ENCODE data around the gene AGMO. TPM values are rescaled to one million over a fixed set of nuclear protein-coding genes. Genes with fewer than 3 reads are reported as not detected.
A peak's percentile ranks its signal among the peaks of the same experiment; 100 is the strongest.
"Not testable (repeated sequence)": the region's sequence is repeated elsewhere in the genome, so short reads cannot be mapped to it uniquely, and the experiment has no call there.

The AGMO gene
- total RNA-seq, 1 donor from 2014 or later = 0.05 TPM

DNA sequence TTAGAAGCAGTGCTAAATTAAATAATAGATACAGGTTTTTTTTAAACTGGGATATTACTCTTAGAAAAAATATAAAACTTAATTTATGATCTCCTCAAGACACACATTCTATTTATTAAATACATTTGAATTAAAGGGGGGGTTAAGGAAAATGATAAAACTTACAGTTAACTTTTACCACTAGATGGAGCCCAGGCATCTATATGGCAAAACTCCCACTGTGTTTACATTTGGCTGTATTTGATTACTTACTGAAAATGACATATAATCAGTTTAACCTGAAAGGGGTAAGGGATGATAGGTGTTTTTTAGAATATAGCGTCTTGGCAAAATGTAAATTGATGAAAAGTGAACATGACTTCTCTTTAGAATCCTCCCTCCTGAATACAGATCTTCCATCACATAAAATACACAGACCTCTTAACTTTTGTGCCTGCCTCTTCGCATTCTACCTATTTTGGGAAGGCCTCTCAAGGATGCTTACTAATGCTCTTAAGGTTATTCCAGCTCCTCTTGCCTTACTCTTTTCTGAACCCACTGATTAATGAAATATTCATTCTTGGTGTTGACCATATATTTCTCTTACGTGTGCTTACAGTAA is 235.7 kb downstream of the AGMO start:
- DNase-seq (ENCODE audit: low read depth) = peak; percentile 26

DNA sequence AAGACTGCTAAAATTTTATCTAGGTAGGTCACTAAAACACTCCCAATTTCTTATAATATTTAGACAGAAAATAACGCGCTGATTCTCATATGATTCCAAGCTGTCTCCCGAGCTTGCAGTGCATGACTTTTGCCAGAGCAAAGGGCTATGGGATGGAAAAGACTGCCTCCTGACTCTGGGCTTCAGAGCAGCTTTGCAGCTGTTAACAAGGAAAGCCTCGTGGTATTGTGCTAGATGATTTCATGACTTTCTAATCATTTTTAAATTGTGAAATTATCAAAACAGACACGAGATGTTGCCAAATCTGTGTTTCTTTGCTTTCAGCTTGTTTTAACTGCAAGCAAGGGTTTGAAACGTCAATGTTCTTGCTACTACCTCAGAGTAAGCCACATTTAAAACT is 238.3 kb downstream of the AGMO start:
- DNase-seq (ENCODE audit: low read depth) = no peak

DNA sequence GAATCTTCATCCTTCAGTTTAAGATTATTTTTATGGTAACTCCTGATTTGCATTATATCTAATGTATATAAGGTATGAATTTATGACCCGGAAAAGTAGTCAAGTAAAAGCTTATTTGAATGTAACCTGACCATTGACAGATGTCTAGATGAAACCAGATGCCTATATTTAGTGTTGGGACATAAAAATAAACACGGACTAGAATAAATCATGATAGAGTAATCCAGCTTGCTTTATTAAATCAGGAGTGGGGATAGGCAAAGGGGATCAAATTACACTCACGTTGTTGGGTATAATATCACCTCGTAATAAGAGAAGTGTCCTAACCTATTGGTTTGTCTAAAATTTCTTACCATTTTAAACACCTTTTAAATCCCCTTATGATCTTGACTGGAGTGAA is 244.6 kb downstream of the AGMO start:
- DNase-seq (ENCODE audit: low read depth) = no peak

DNA sequence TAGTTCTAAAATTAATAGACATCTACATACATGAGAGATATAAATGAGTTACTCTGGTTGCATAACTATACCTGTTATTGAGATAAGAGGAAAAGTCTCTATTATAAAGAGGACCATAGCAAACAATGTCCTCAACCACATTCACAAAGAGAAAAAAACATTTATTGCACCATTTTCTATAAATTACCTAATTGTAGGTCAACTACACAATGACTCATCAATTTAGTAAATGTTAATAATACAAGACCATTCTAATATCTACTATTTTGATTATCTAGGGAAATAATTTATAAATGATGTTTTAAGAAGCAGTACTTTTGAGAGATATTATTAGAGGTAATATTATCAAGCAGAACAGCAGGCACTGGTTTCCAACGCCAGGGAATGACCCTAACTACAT is 246.1 kb downstream of the AGMO start:
- DNase-seq (ENCODE audit: low read depth) = no peak

DNA sequence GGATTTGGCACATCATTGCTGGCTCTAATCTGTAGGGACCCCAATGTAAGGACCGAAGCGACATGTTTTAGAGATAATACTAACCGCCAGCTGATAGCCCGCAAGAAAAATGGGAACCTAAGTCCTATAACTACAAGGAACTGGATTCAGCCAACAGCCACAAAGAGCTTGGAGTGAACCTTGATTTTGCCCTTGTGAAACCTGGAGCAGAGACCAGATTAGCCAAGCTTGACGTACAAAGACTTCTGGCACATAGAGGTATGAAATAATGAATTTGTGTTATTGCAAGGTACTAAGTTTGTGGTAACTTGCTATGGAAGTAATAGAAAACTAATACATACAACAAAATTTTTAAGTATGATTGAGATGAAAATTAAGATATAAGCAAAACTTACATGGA is 246.9 kb downstream of the AGMO start:
- no peak for DNase-seq (ENCODE audit: low read depth)

DNA sequence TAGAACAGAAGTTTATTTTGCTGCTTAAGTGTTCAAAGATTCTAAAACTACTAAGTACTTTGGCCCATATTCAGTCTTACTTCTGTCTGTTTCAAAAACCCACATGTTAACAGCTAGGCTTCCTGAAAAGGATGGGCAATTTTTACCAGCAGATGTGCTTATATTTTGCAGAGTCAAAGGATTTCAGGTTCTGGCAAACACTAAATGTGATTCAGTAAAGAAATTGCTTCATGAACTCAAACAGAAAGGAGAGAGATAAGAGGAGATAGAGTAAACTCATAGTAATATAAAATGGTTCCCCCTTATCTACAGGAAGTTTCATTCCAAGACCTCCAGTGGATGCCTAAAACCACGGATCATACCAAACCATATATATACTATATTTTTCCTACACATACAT is 248.5 kb downstream of the AGMO start:
- no peak for DNase-seq (ENCODE audit: low read depth)

DNA sequence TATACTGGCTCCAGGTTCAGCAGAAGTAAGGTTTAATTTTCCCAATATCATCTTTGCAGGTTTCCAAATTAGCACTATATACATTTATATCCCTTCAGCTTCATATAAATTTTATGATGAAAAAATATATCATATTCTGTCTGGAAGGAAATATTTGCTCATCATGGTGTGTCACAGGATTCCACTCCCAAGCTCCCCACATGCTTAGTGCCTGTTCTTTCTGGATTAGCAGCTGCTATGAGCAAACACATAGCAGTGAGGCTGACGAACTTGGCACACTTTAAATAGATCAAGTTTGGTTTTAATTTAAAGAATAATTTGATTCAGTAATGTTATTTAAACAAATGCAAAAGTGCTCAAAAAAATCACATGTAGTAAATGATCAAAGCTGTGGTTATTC is 251.9 kb downstream of the AGMO start:
- peak; percentile 23 for DNase-seq (ENCODE audit: low read depth)

DNA sequence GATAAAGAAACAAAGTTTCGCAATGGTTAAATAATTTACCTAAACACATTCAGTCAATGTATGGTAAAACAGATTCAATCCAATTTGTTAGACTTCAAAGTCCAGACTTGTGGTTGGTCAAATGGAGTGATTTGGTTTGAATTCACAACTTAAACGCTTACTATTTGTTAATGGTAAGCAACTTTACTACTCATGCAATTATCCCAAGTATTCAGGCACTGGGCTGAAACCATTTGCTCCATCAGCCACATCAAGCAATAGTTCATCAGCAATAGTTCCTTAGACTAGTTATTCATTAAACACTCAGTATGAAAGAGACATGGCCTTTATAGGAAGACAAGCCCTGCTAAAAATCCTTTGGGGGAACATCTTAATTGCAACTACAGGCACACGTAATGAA is 253.0 kb downstream of the AGMO start:
- peak; percentile 93 for DNase-seq (ENCODE audit: low read depth)

DNA sequence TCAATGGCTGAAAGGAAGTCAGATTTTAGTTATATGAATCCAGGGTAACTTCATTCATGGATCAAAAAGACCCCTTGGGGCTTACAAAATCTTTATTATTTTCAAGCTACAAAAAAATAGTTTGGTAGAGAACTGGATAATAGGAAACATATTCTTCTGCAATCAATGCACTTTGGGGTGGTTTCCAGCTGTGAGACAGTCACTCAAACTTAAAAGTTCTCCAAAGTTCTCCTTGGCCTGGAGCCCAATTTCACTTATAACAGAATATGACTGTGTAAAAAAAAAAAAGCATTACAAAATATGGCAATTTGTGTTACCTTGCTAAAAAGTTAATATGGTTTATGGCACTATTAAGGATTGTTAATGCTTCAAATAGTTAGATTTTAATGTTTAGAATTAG is 255.5 kb downstream of the AGMO start:
- DNase-seq (ENCODE audit: low read depth) = no peak

DNA sequence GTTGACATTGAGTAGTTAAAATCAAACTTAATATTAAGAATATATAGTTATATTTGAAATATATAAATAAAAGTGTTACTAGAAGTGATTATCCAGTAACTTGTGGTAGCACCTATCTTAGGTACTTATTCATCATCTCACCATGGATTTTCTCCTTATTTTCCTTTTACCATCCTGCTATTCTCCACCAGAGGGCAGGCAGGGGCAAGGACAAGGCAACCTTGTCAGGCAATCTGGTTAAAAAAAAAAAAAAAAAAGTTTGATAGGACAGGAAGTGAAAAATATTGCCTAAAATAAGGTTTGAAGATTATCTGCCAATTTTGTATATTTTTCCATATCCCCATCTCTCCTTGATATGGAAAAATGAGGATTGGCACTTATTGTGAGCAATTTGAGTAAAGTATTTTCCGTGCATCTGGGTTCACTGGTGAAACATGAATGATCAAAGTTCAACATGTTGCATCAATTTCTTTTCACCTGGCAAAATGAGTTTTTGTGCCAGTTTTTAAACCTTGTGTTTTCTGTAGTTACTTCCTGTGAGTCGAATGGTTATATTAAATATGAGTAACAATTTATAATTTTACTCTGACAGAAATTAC is 256.7 kb downstream of the AGMO start:
- DNase-seq (ENCODE audit: low read depth) = peak; percentile 51

DNA sequence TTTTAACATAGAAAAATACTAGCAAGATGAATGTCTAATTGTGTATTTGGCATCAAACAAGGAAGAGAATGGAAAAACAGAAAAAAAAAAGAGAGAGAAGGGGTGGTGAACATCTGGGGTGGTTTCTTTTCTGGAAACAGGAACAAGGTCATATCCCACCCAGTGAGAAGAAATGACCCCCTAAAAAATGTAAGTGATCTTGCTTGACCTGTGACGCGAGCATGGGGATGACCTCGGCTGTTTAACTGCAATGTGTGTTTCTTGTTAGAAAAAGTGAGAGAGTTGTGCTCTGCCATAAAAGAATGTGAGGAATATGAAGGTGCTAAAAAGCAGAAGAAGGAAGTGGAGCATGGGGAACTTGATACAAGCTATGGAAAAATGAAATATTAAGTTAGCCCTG is 258.5 kb downstream of the AGMO start:
- no peak for DNase-seq (ENCODE audit: low read depth)

DNA sequence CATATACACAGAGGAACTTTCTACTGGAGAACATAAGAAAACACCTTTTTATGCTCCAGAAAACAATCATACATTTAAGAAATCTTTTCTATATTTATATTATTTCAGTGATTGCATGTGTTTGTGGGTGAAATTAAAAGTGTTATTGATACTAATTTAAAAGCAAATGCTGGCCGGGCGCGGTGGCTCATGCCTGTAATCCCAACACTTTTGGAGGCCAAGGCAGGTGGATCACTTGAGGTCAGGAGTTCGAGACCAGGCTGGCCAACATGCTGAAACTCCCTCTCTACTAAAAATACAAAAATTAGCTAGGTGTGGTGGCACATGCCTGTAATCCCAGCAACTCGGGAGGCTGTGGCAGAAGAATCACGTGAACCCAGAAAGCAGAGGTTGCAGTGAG is 260.8 kb downstream of the AGMO start:
- not testable (repeated sequence) for DNase-seq (ENCODE audit: low read depth)

DNA sequence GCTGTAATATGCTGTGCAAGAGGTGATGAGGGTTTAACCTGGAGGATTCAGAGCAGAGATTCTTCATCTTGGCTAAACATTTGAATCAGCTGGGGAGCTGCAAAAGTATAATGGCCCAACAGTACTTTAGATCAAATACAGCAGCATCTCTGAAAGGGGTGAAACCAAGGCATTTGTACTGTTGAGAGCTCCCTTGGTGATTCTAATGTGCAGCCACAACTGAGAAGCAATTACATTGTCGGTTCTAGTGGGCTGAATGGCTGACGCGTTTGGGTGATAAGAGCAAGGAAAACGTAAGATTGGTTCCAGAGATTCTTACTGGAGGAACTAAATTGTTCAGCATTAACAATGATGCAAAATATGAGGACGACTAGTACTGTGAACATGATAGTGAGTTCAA is 269.7 kb downstream of the AGMO start:
- DNase-seq (ENCODE audit: low read depth) = no peak

DNA sequence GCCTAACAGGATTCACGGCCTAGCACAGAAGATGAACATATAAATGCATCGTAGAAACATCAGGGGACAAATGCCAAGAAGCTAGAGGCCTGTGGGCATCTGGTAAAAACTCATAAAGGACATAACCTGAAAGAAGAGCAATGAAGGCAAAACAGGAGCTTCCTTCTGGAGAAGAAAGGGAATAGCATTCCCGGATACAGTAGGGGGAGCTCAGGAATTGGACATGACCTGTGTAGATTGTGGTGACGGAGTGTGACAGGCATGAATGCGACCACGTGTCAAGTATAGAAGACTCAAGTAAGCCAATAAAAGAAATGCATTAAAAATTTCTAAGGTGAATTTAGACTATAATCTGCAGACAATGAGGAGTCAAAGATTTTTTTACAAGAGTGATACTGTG is 270.1 kb downstream of the AGMO start:
- DNase-seq (ENCODE audit: low read depth) = no peak

DNA sequence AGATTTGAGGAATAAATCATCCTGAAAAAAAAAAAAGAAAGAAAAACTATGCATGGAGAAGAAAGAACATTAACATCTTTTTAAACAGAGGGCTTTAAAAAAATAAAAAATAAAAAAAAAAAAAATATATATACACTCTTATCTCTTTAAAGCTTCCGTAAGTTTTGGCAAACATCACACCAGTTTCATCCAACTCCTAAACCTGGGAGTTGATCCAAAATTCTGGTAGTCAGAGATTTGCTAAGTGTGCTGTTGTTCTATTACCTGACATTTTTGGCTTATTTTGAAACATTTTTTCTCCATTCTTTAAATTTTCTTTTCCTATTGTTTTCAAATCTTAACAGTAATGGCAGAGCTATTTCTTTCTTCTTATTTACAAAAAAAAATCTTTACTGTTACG is 273.1 kb downstream of the AGMO start:
- DNase-seq (ENCODE audit: low read depth) = no peak

DNA sequence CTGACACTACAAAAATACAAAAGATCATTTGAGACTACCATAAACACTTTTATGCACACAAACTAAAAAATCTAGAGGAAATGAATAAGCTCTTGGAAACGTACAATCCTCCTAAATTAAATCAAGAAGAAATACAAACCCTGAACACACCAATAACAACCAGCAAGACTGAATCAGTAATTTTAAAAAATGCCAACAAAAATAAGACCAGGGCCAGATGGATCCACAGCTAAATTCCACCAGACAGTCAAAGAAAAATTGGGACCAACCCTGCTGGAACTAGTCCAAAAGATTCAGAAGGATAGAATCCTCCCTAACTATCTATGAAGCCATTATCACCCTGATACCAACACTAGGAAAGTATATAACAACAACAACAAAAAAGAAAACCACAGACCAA is 277.4 kb downstream of the AGMO start:
- no peak for DNase-seq (ENCODE audit: low read depth)

DNA sequence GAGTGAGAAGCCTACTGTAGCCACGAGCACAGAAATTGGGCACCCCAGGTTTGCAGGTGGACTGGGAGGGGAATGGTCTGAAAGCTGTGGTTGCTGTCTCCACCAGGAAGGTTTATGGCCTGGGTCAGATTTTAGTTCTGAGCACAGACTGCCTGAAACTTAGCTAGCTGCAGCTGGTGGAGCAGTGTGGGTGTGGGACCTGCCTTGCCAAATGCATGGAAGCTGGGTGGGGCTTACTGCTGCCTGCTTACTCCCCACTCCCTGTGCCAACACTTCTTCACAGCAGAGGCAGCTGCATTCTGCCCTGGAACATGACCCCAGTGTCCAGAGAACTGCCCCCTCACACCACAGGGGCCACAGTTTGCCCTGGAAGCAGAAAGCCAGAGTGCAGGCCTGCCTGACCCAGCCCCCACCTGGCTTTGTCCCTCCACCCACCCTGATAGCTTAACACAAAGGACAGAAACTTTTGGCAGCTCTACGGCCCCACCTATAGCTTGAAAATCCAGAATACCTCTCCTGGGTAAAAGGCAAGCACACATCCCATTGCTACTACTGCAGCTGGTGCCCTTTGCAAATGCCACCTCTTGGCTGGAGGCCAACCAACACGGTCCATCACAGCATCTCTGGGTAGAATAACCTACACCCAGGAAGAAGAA is 281.6 kb downstream of the AGMO start:
- DNase-seq (ENCODE audit: low read depth) = no peak

DNA sequence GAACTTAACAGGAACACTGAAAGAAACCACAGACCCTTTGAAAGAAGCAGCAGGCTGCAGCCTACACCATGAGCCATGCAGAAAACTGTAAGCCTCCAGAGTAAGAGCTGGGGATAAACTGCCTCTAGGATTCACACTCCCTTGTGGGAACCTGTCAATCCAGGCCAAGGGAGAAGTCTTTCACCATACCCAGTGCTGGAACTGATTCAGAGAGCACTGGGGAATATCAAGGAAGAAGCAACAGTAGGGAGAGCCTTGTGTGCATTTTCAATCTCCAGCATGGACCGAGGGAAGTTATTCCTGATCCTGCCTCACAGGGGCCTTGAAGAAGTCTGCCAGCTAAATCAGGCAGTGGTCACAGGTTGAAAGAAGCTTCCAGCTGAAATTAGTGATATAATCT is 282.2 kb downstream of the AGMO start:
- DNase-seq (ENCODE audit: low read depth) = no peak

DNA sequence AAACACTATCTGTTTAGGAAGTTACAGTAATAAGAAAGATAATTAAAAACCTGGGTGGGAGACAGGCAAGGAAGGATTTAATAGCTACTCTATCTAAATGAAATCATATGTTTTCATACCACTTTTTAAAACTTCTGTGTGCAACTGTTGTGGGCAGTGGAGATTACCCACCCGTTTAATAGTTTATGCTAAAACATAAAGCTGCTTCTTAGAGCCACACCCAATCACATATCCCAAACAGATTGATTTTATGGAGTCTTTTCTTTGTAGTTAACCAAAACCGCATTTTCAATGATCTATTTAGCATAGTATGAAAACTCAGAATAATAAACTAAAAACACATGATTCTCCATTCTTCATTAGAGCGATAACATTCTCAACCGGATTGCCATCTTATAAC is 304.1 kb downstream of the AGMO start:
- no peak for DNase-seq (ENCODE audit: low read depth)

DNA sequence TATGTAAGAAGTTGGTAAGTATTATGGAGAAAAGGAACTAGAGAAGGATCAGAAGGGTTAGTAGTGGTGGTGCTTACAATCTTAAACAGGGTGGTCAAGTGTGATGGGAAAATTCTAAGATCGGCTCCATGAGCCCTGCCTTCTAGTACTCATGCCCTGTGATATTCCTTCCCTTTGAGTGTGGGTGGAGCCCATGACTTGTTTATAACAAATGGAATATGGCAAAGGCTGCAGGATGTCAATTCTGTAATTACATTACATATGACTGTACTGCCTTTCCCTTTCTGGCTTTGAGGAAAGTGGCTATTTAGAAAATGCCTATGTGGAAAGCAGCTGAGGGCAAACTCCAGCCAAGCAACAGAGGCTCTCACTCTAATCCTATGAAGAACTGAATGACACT is 309.6 kb downstream of the AGMO start:
- no peak for DNase-seq (ENCODE audit: low read depth)

DNA sequence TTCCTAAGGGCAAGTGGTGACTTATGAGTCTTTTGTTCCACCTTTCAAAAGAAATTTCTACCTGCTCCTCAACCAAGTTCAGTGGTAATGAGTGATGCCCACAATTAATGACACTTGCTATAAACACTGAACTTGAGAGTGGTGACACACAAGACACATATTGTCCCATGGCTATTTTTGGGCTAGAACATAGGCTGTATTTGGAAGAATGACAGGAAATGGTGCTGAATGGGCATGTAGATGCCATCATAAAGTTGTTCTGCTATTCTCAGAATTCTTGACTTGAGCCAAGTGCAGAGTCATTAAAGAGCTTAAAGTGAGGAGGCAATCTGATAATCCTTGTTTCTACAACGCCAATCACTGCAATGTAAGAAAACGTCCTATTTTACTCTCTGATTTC is 313.3 kb downstream of the AGMO start:
- DNase-seq (ENCODE audit: low read depth) = no peak

DNA sequence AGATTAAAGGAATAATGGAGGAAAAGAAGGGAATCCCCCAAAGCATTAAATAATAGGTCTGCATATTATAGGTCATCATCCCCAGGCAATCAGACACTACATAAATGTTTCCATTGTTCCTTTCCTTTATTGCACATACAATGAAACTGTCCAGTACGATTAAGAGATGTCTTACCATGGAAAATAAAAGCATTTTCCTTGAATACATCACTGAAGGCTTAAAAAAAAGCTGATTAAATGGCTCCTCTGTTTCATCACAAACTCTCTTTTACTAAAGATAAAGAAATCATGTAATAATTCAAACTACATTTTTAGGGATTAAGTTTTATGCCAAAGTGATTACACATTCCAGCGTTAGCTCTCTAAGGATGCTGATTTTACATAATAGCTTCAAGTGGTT is 316.0 kb downstream of the AGMO start:
- DNase-seq (ENCODE audit: low read depth) = no peak

DNA sequence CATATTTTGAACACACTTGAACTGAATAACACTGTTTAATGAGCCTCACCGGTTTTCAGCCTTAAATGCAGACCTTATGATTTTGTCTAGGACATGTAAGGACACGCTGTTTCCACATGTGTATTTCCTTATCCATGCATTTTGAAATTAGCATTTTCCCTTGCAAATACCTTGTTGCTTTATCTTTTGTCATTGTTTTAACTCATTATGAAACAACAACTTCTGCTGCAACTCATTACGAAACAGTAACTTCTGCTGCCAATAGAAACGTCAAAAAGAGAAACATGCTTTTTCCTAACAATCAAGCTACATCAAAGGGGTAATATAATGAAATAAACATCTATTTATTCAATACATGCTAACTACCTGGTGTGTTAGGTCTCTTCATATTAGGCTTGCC is 322.0 kb downstream of the AGMO start:
- no peak for DNase-seq (ENCODE audit: low read depth)

DNA sequence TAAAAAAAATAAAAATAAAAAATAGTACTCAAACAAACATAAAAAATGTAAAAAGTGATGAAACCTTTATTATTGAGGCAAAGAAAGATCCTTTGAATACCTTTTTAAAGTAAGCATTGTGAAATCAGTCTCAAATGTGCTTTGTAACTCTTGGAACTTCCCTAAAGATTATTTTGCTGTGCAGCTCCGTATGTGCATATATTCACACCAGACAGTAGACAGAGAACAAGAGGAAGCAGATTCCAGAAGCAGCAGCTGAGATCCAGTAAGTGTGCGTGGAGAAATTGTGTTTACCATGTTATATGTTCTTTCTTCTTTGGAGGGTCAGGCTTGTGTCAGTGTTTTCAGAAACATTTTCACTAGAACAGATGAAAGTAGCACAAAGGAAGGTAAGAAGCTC is 324.9 kb downstream of the AGMO start:
- no peak for DNase-seq (ENCODE audit: low read depth)

Measured in renal cortical epithelial cell (primary cell).